Naive thymus-derived CD8-positive, alpha-beta T cell (primary cell): ENCODE data around the gene GPC4. TPM values are rescaled to one million over a fixed set of nuclear protein-coding genes. Genes with fewer than 3 reads are reported as not detected.

ENCODE experiments used
- ATAC-seq, 2 donors: fragments of 150-1000 bp; cut with Tn5 transposase in 1 of 2; sonication (Bioruptor Pico), chemical (Tn5 transposase) in 1 of 2; 1 replicate in 1 of 2; 2 replicates in 1 of 2; pipeline ENCODE4 v1.10.0; 2021; ENCODE audit warnings: mild to moderate bottlenecking in 2 of 2, moderate library complexity in 2 of 2
- POLR2A ChIA-PET: fragments of 350-600 bp; sonication (Branson Sonifier 250); formaldehyde crosslinking; loops from one replicate; lab custom pipeline; 2021; ENCODE audit warnings: antibody characterized with exemption; lab: Charles Lee
- DNase-seq, 10 donors: peaks; one replicate each; pipeline versions ENCODE4 v3.0.0 to v3.0.0-alpha.2; 2020 to 2022
- H3K27ac Mint-ChIP-seq, 10 donors: one replicate each; pipeline ENCODE4 v1.8.0; 2020 to 2022; ENCODE audit warnings: mild to moderate bottlenecking in 10 of 10, mixed read lengths in 10 of 10, moderate library complexity in 4 of 10, inconsistent platforms in 1 of 10
- H3K27me3 Mint-ChIP-seq, 5 donors: one replicate each; pipeline ENCODE4 v1.8.0; 2021 to 2022; ENCODE audit warnings: mixed read lengths in 5 of 5
- H3K36me3 Mint-ChIP-seq, 3 donors: one replicate each; pipeline ENCODE4 v1.8.0; 2020 to 2022; ENCODE audit warnings: mixed read lengths in 3 of 3, mild to moderate bottlenecking in 2 of 3, inconsistent platforms in 1 of 3
- H3K4me1 Mint-ChIP-seq, 4 donors: one replicate each; pipeline ENCODE4 v1.8.0; 2021 to 2022; ENCODE audit warnings: mixed read lengths in 4 of 4
- H3K4me3 Mint-ChIP-seq, 10 donors: one replicate each; pipeline ENCODE4 v1.8.0; 2020 to 2022; ENCODE audit warnings: mild to moderate bottlenecking in 10 of 10, mixed read lengths in 10 of 10, moderate library complexity in 6 of 10, inconsistent platforms in 1 of 10
- H3K9me3 Mint-ChIP-seq, 9 donors: one replicate each; pipeline ENCODE4 v1.8.0; 2020 to 2022; ENCODE audit warnings: mixed read lengths in 9 of 9, mild to moderate bottlenecking in 3 of 9, inconsistent platforms in 1 of 9, moderate library complexity in 1 of 9
- polyA plus RNA-seq, 3 donors: library from polyadenylated mRNA; unstranded; fragments of 300-500 nt; fragmentation: Illumina TruSeq; gene quantifications; one replicate each; pipeline ENCODE4 v1.2.3, GENCODE V29; 2021
- total RNA-seq, 8 experiments: library from RNA in 2 of 8; stranded (reverse) in 2 of 8; gene quantifications; one replicate each; pipeline ENCODE4 v1.2.3 and lab custom pipeline; 2021 to 2026

The GPC4 gene
- total and polyA plus RNA-seq, 5 experiments from 2014 or later: not detected

GRCh38 chrX:133269168-133269567 lies 146.1 kb downstream of the GPC4 start:
- H3K27ac Mint-ChIP-seq: no peak overlapping the region
- no peaks in the 10 kb centered on the region for H3K4me1 Mint-ChIP-seq
- POLR2A ChIA-PET: no interaction called here
- H3K9me3 Mint-ChIP-seq: no peaks in the 10 kb centered on the region
- DNase-seq: no peak
- H3K4me3 Mint-ChIP-seq: no peak overlapping the region
- H3K36me3 Mint-ChIP-seq: no peaks in the 10 kb centered on the region
- peaks cover 0 to 2% (median 0%) of the 10 kb centered on the region in 5 donors for H3K27me3 Mint-ChIP-seq
- no peak for ATAC-seq

- Mint-ChIP-seq H3K9me3 (no peaks in the 10 kb centered on the region), H3K27ac (no peak overlapping the region), H3K4me1 (no peaks in the 10 kb centered on the region), H3K4me3 (no peak overlapping the region), H3K27me3 (peaks cover 0 to 2% (median 0%) of the 10 kb centered on the region in 5 donors), H3K36me3 (no peaks in the 10 kb centered on the region)
- DNase-seq (no peak), ATAC-seq (no peak)
- POLR2A ChIA-PET: no interaction called here
Observed at GRCh38 chrX:133267621-133268020, 147.7 kb downstream of the GPC4 start.

DNA sequence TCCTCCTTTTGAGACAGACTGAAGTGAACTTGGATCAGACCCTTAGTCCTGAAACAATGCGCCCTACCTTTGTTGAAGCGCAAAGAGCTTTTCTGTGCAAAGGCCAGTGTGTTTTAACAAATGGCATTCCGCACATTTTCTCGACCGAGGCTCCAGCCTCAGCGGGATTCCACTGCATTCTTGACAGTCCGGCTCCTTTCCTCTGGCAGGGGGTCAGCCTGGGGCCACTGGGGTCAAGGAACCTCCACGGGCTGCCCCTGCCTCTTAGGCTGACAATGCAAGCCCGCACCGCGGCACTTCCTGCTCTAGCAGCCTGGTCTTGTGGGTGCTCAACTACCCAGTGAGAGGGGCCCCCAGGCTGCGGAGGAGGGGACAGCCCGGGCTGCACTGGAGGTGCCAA lies 150.0 kb downstream of the GPC4 start:
- Mint-ChIP-seq H3K4me1 (no peaks in the 10 kb centered on the region), H3K27ac (no peak overlapping the region), H3K4me3 (no peak overlapping the region), H3K9me3 (no peaks in the 10 kb centered on the region), H3K36me3 (no peaks in the 10 kb centered on the region), H3K27me3 (peaks cover 0 to 9% (median 0%) of the 10 kb centered on the region in 5 donors)
- DNase-seq: no peak
- no peak for ATAC-seq
- POLR2A ChIA-PET: no interaction called here

DNA sequence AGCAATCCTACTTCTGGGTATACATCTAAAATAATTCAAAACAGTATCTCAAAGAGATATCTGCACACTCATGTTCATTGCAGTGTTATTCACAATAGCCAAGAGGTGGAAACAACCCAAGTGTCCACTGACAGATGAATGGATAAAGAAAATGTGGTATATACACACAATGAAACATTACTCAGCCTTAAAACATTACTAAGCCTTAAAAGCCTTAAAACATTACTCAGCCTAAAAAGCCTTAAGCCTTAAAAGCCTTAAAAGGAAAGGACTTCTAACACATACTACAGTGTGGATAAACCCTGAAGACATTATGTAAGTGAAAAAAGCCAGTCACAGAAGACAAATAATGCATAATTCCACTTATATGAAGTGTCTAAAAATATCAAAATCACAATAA lies 156.8 kb downstream of the GPC4 start:
- H3K4me1 Mint-ChIP-seq: no peaks in the 10 kb centered on the region
- no peak for DNase-seq
- H3K27me3 Mint-ChIP-seq: peaks cover 0 to 9% (median 2%) of the 10 kb centered on the region in 5 donors

DNA sequence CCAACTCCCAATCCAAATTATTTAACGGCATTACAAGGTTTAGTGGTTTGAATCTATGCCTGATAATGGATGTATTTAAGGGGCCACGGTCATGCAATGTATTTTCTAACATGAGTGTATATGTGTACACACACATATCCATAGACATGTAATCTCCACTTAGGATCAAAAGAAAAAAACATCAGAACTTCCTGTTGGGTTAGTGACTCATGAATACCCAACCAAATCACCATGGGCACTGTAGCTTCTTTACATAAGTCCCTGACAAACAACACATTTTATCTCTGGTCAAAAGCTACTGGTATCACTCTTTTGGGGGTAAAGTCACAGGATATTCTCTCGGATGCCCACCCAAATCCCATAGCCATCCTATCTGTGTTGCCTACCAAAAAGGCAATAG lies 160.6 kb downstream of the GPC4 start:
- no peaks in the 10 kb centered on the region for H3K36me3 Mint-ChIP-seq
- no peak overlapping the region for H3K4me3 Mint-ChIP-seq
- H3K4me1 Mint-ChIP-seq: no peaks in the 10 kb centered on the region
- H3K27ac Mint-ChIP-seq: no peak overlapping the region
- DNase-seq (no peak), ATAC-seq (no peak)
- peaks cover 0 to 3% (median 0%) of the 10 kb centered on the region in 9 donors for H3K9me3 Mint-ChIP-seq
- POLR2A ChIA-PET: no interaction called here
- H3K27me3 Mint-ChIP-seq: peaks cover 0 to 2% (median 0%) of the 10 kb centered on the region in 5 donors

More for the DNA sequence above, 156.8 kb downstream of the GPC4 start:
- H3K9me3 Mint-ChIP-seq: no peaks in the 10 kb centered on the region
- no peak for ATAC-seq
- POLR2A ChIA-PET: no interaction called here
- H3K27ac Mint-ChIP-seq: no peak overlapping the region
- no peak overlapping the region for H3K4me3 Mint-ChIP-seq
- no peaks in the 10 kb centered on the region for H3K36me3 Mint-ChIP-seq

- no peaks in the 10 kb centered on the region for H3K27me3 Mint-ChIP-seq
- H3K27ac Mint-ChIP-seq: no peak overlapping the region
- DNase-seq (no peak), ATAC-seq (no peak)
- peaks cover 0 to 20% (median 2%) of the 10 kb centered on the region in 9 donors for H3K9me3 Mint-ChIP-seq
- H3K4me1 Mint-ChIP-seq: no peaks in the 10 kb centered on the region
- no peak overlapping the region for H3K4me3 Mint-ChIP-seq
- peaks cover 0 to 16% (median 0%) of the 10 kb centered on the region in 3 donors for H3K36me3 Mint-ChIP-seq
- POLR2A ChIA-PET: no interaction called here
Observed at GRCh38 chrX:133251204-133251603, 164.1 kb downstream of the GPC4 start.

GRCh38 chrX:133250184-133251100 lies 164.8 kb downstream of the GPC4 start:
- no peak overlapping the region for H3K27ac Mint-ChIP-seq
- H3K4me1 Mint-ChIP-seq: no peaks in the 10 kb centered on the region
- POLR2A ChIA-PET: no interaction called here
- no peaks in the 10 kb centered on the region for H3K27me3 Mint-ChIP-seq
- H3K4me3 Mint-ChIP-seq: no peak overlapping the region
- H3K36me3 Mint-ChIP-seq: peaks cover 0 to 21% (median 0%) of the 10 kb centered on the region in 3 donors
- peaks cover 0 to 24% (median 4%) of the 10 kb centered on the region in 9 donors for H3K9me3 Mint-ChIP-seq
- DNase-seq (no peak), ATAC-seq (no peak)

Other genes with a start within 250 kb of the GPC4 start
- gene TFDP3, start 197.1 kb downstream of the GPC4 start, total RNA-seq: not detected
- gene TFDP3, start 197.1 kb downstream of the GPC4 start, polyA plus RNA-seq: not detected